PC-3 (cell line): Measurements from ENCODE around the gene AP3B2.

Experiments used
- CTCF ChIP-seq: fragments of 300-600 bp; sonication (generic); conservative IDR thresholded peaks from 2 replicates; pipeline ENCODE4 v1.5.1; 2017; ENCODE audit warnings: antibody characterized with exemption, low read depth, mild to moderate bottlenecking, low read length
- EZH2 ChIP-seq: fragments of 300-600 bp; sonication (generic); IDR thresholded peaks from one replicate; pipeline ENCODE4 v1.6.1; 2017; ENCODE audit warnings: antibody characterized with exemption, mild to moderate bottlenecking, low read length; ENCODE audit not compliant: unreplicated experiment

GRCh38 chr15:82635798-82636197, 73.9 kb downstream of the AP3B2 start:
- no peak for TF ChIP-seq CTCF
- no peak for TF ChIP-seq EZH2
